ENCODE results near the gene DNMT3L.
"Not testable (repeated sequence)": the region's sequence is repeated elsewhere in the genome, so short reads cannot be mapped to it uniquely, and the experiment has no call there.

DNMT3L gene

GRCh38 chr21:44303490-44303981 is 41.8 kb upstream of the DNMT3L start:
- H2AFZ ChIP-seq (ENCODE audit: low read length), result no peak overlapping the region
- TF ChIP-seq EZH2 (IDR thresholded peaks at IDR 0.05; ENCODE audit: borderline replicate concordance, low read length) (no peak), CTCF (IDR thresholded peaks at IDR 0.05; ENCODE audit: low read length) (no peak)
- no peaks in the 10 kb centered on the region for H3K79me2 ChIP-seq (ENCODE audit: insufficient read depth, low read length)
- no peak overlapping the region; the same call in 1 of the 2 replicates for H3K4me2 ChIP-seq (ENCODE audit: low read length)
- peaks cover 45% of the 10 kb centered on the region for H3K4me1 ChIP-seq (ENCODE audit: insufficient read depth, low read length, severe bottlenecking)
- no peak overlapping the region for H3K9ac ChIP-seq (ENCODE audit: low read length)
- H3F3A ChIP-seq (ENCODE audit: insufficient read depth, low read length), result no peaks in the 10 kb centered on the region
- H3K9me2 ChIP-seq (ENCODE audit: low read depth, low read length), result no peaks in the 10 kb centered on the region
- H3K36me3 ChIP-seq (ENCODE audit: insufficient read depth, low read length), result peaks cover 13% of the 10 kb centered on the region; the same call in 1 of the 2 replicates
- no peaks in the 10 kb centered on the region for H3K27me3 ChIP-seq (ENCODE audit: insufficient read depth, low read length)
- H3K9me3 ChIP-seq (ENCODE audit: low read length), result no peaks in the 10 kb centered on the region
- H3K4me3 ChIP-seq (ENCODE audit: low read depth, low read length, poor library complexity, severe bottlenecking), result no peak overlapping the region
- no peaks in the 10 kb centered on the region for H4K20me1 ChIP-seq (ENCODE audit: insufficient read depth, low read length)
- H3K27ac ChIP-seq (ENCODE audit: low read depth, low read length, poor library complexity, severe bottlenecking), result peak overlapping the region; percentile 38

- peaks cover 11% of the 10 kb centered on the region; the same call in 1 of the 2 replicates for H3K36me3 ChIP-seq (ENCODE audit: insufficient read depth, low read length)
- H3K27ac ChIP-seq (ENCODE audit: low read depth, low read length, poor library complexity, severe bottlenecking), result peak overlapping the region; percentile 64
- H3K79me2 ChIP-seq (ENCODE audit: insufficient read depth, low read length), result not testable (repeated sequence)
Measured at GRCh38 chr21:44302573-44303401, 41.1 kb upstream of the DNMT3L start.

GRCh38 chr21:44301961-44302406 is 40.3 kb upstream of the DNMT3L start:
- H3F3A ChIP-seq (ENCODE audit: insufficient read depth, low read length), result no peaks in the 10 kb centered on the region
- no peaks in the 10 kb centered on the region for H3K9me3 ChIP-seq (ENCODE audit: low read length)
- H3K9me2 ChIP-seq (ENCODE audit: low read depth, low read length), result no peaks in the 10 kb centered on the region
- H3K79me2 ChIP-seq (ENCODE audit: insufficient read depth, low read length), result no peaks in the 10 kb centered on the region
- TF ChIP-seq CTCF (IDR thresholded peaks at IDR 0.05; ENCODE audit: low read length) (no peak), EZH2 (IDR thresholded peaks at IDR 0.05; ENCODE audit: borderline replicate concordance, low read length) (no peak)
- H3K4me1 ChIP-seq (ENCODE audit: insufficient read depth, low read length, severe bottlenecking), result peaks cover 45% of the 10 kb centered on the region
- H3K27me3 ChIP-seq (ENCODE audit: insufficient read depth, low read length), result no peaks in the 10 kb centered on the region
- no peak overlapping the region for H2AFZ ChIP-seq (ENCODE audit: low read length)
- peaks cover 5% of the 10 kb centered on the region; the same call in 1 of the 2 replicates for H3K36me3 ChIP-seq (ENCODE audit: insufficient read depth, low read length)
- peak overlapping the region; percentile 74; the same call in 1 of the 2 replicates for H3K9ac ChIP-seq (ENCODE audit: low read length)
- peak overlapping the region; percentile 89 for H3K4me2 ChIP-seq (ENCODE audit: low read length)
- peak overlapping the region; percentile 64 for H3K27ac ChIP-seq (ENCODE audit: low read depth, low read length, poor library complexity, severe bottlenecking)
- peak overlapping the region; percentile 73 for H3K4me3 ChIP-seq (ENCODE audit: low read depth, low read length, poor library complexity, severe bottlenecking)
- no peaks in the 10 kb centered on the region for H4K20me1 ChIP-seq (ENCODE audit: insufficient read depth, low read length)

More at GRCh38 chr21:44302573-44303401, 41.1 kb upstream of the DNMT3L start:
- Histone ChIP-seq H3K4me1 (ENCODE audit: insufficient read depth, low read length, severe bottlenecking) (peaks cover 45% of the 10 kb centered on the region), H3K4me2 (ENCODE audit: low read length) (peak overlapping the region; percentile 89), H3K9ac (ENCODE audit: low read length) (peak overlapping the region; percentile 74; the same call in 1 of the 2 replicates), H3K4me3 (ENCODE audit: low read depth, low read length, poor library complexity, severe bottlenecking) (peak overlapping the region; percentile 73)
- H4K20me1 ChIP-seq (ENCODE audit: insufficient read depth, low read length); H3K9me2 ChIP-seq (ENCODE audit: low read depth, low read length); H3K27me3 ChIP-seq (ENCODE audit: insufficient read depth, low read length); H3F3A ChIP-seq (ENCODE audit: insufficient read depth, low read length); H2AFZ ChIP-seq (ENCODE audit: low read length); H3K9me3 ChIP-seq (ENCODE audit: low read length): not testable (repeated sequence)
- TF ChIP-seq CTCF (IDR thresholded peaks at IDR 0.05; ENCODE audit: low read length), result peak; percentile 32; the same call in 1 of the 2 replicates

All from OCI-LY1 (cell line).